BLaER1 treated with 17β-estradiol and CSF1 and Interleukin-3, amounts not matched to agents 10 nM and 100 nM (cell line): ENCODE results near the gene ANO2.

Experiments
- H3K27ac ChIP-seq, 11 experiments: shearing (Covaris generic); formaldehyde crosslinking; 2 replicates each; pipeline ENCODE4 v1.8.1; 2022
- H3K27me3 ChIP-seq, 11 experiments: shearing (Covaris generic); formaldehyde crosslinking; 2 replicates each; pipeline ENCODE4 v1.8.1; 2022
- H3K36me3 ChIP-seq, 11 experiments: shearing (Covaris generic); formaldehyde crosslinking; 2 replicates each; pipeline ENCODE4 v1.8.1; 2022
- H3K4me1 ChIP-seq, 10 experiments: shearing (Covaris generic); formaldehyde crosslinking; 2 replicates each; pipeline ENCODE4 v1.8.1; 2022
- H3K4me2 ChIP-seq, 11 experiments: shearing (Covaris generic); formaldehyde crosslinking; 2 replicates each; pipeline ENCODE4 v1.8.1; 2022
- H3K4me3 ChIP-seq, 10 experiments: shearing (Covaris generic); formaldehyde crosslinking; 2 replicates each; pipeline ENCODE4 v1.8.1; 2022
- H3K9ac ChIP-seq, 11 experiments: shearing (Covaris generic); formaldehyde crosslinking; 2 replicates each; pipeline ENCODE4 v1.8.1; 2022
- H3K9me3 ChIP-seq, 11 experiments: shearing (Covaris generic); formaldehyde crosslinking; replicated peaks in 1 of 11; 2 replicates each; pipeline ENCODE4 v1.8.1; 2022
- H4K20me1 ChIP-seq, 11 experiments: shearing (Covaris generic); formaldehyde crosslinking; 2 replicates each; pipeline ENCODE4 v1.8.1; 2022
- Cebpa-rat ChIP-seq, 11 experiments: shearing (Covaris generic); IDR thresholded peaks; 2 replicates each; pipeline ENCODE4 v1.8.1; 2022

ANO2 gene

GRCh38 chr12:5789469-5789968, 155.5 kb downstream of the ANO2 start:
- no peaks in the 10 kb centered on the region for H3K36me3 ChIP-seq
- no peak overlapping the region for H3K9ac ChIP-seq
- H3K27ac ChIP-seq: no peak overlapping the region
- H3K27me3 ChIP-seq: no peaks in the 10 kb centered on the region
- TF ChIP-seq Cebpa-rat (IDR thresholded peaks at IDR 0.05): no peak
- H3K4me1 ChIP-seq: peaks cover 0 to 8% (median 0%) of the 10 kb centered on the region in 10 experiments; a peak in 2 of 20 replicates
- no peak overlapping the region for H3K4me3 ChIP-seq
- H3K4me2 ChIP-seq: no peak overlapping the region
- H4K20me1 ChIP-seq: no peaks in the 10 kb centered on the region
- H3K9me3 ChIP-seq: peaks cover 0 to 3% (median 0%) of the 10 kb centered on the region in 11 experiments; a peak in 1 of 22 replicates

- peaks cover 0 to 3% (median 0%) of the 10 kb centered on the region in 10 experiments; a peak in 2 of 20 replicates for H3K4me1 ChIP-seq
- H3K36me3 ChIP-seq: no peaks in the 10 kb centered on the region
- H3K27me3 ChIP-seq: no peaks in the 10 kb centered on the region
- no peak overlapping the region for H3K9ac ChIP-seq
- no peak for TF ChIP-seq Cebpa-rat (IDR thresholded peaks at IDR 0.05)
- no peak overlapping the region for H3K4me2 ChIP-seq
- peaks cover 0 to 3% (median 0%) of the 10 kb centered on the region in 11 experiments; a peak in 1 of 22 replicates for H3K9me3 ChIP-seq
- H4K20me1 ChIP-seq: no peaks in the 10 kb centered on the region
- H3K4me3 ChIP-seq: no peak overlapping the region
- H3K27ac ChIP-seq: no peak overlapping the region
Measured at GRCh38 chr12:5787828-5788227, 157.2 kb downstream of the ANO2 start.

GRCh38 chr12:5785601-5786000, 159.5 kb downstream of the ANO2 start:
- H3K4me1 ChIP-seq: no peaks in the 10 kb centered on the region
- no peak for TF ChIP-seq Cebpa-rat (IDR thresholded peaks at IDR 0.05)
- H3K36me3 ChIP-seq: no peaks in the 10 kb centered on the region
- H3K27ac ChIP-seq: no peak overlapping the region
- no peak overlapping the region for H3K4me2 ChIP-seq
- H3K27me3 ChIP-seq: no peaks in the 10 kb centered on the region
- no peaks in the 10 kb centered on the region for H4K20me1 ChIP-seq
- no peak overlapping the region for H3K9ac ChIP-seq
- H3K9me3 ChIP-seq: peaks cover 0 to 3% (median 0%) of the 10 kb centered on the region in 11 experiments; a peak in 1 of 22 replicates
- H3K4me3 ChIP-seq: no peak overlapping the region

- H3K4me2 ChIP-seq: no peak overlapping the region
- peaks cover 0 to 3% (median 0%) of the 10 kb centered on the region in 11 experiments; a peak in 1 of 22 replicates for H3K9me3 ChIP-seq
- H4K20me1 ChIP-seq: no peaks in the 10 kb centered on the region
- H3K27me3 ChIP-seq: no peaks in the 10 kb centered on the region
- H3K36me3 ChIP-seq: no peaks in the 10 kb centered on the region
- H3K9ac ChIP-seq: no peak overlapping the region
- H3K4me3 ChIP-seq: no peak overlapping the region
- no peak overlapping the region for H3K27ac ChIP-seq
- no peaks in the 10 kb centered on the region for H3K4me1 ChIP-seq
- no peak for TF ChIP-seq Cebpa-rat (IDR thresholded peaks at IDR 0.05)
Measured at GRCh38 chr12:5784462-5785130, 160.5 kb downstream of the ANO2 start.

GRCh38 chr12:5783289-5783920, 161.7 kb downstream of the ANO2 start:
- Histone ChIP-seq H3K27me3 (no peaks in the 10 kb centered on the region), H3K4me2 (no peak overlapping the region), H3K9me3 (peaks cover 0 to 3% (median 0%) of the 10 kb centered on the region in 11 experiments; a peak in 1 of 22 replicates), H3K4me1 (no peaks in the 10 kb centered on the region), H3K4me3 (no peak overlapping the region), H3K27ac (no peak overlapping the region), H3K9ac (no peak overlapping the region), H3K36me3 (no peaks in the 10 kb centered on the region), H4K20me1 (no peaks in the 10 kb centered on the region)
- no peak for TF ChIP-seq Cebpa-rat (IDR thresholded peaks at IDR 0.05)

GRCh38 chr12:5780536-5780935, 164.5 kb downstream of the ANO2 start:
- Histone ChIP-seq H3K27me3 (no peaks in the 10 kb centered on the region), H4K20me1 (no peaks in the 10 kb centered on the region), H3K9me3 (no peaks in the 10 kb centered on the region), H3K4me2 (no peak overlapping the region), H3K27ac (no peak overlapping the region), H3K36me3 (no peaks in the 10 kb centered on the region), H3K4me3 (no peak overlapping the region), H3K4me1 (no peaks in the 10 kb centered on the region), H3K9ac (no peak overlapping the region)
- no peak for TF ChIP-seq Cebpa-rat (IDR thresholded peaks at IDR 0.05)

GRCh38 chr12:5779401-5779800, 165.7 kb downstream of the ANO2 start:
- H3K27ac ChIP-seq: no peak overlapping the region
- no peaks in the 10 kb centered on the region for H3K4me1 ChIP-seq
- no peak overlapping the region for H3K4me3 ChIP-seq
- no peaks in the 10 kb centered on the region for H4K20me1 ChIP-seq
- H3K9me3 ChIP-seq: no peaks in the 10 kb centered on the region
- H3K4me2 ChIP-seq: no peak overlapping the region
- H3K27me3 ChIP-seq: no peaks in the 10 kb centered on the region
- H3K9ac ChIP-seq: no peak overlapping the region
- no peaks in the 10 kb centered on the region for H3K36me3 ChIP-seq
- TF ChIP-seq Cebpa-rat (IDR thresholded peaks at IDR 0.05): no peak

- TF ChIP-seq Cebpa-rat (IDR thresholded peaks at IDR 0.05): no peak
- H3K27ac ChIP-seq: no peak overlapping the region
- no peaks in the 10 kb centered on the region for H4K20me1 ChIP-seq
- H3K4me2 ChIP-seq: no peak overlapping the region
- H3K4me1 ChIP-seq: no peaks in the 10 kb centered on the region
- no peaks in the 10 kb centered on the region for H3K27me3 ChIP-seq
- H3K9ac ChIP-seq: no peak overlapping the region
- H3K9me3 ChIP-seq: no peaks in the 10 kb centered on the region
- no peak overlapping the region for H3K4me3 ChIP-seq
- H3K36me3 ChIP-seq: no peaks in the 10 kb centered on the region
Measured at GRCh38 chr12:5778821-5779220, 166.2 kb downstream of the ANO2 start.

- no peak overlapping the region for H3K4me3 ChIP-seq
- no peaks in the 10 kb centered on the region for H3K27me3 ChIP-seq
- no peak overlapping the region for H3K9ac ChIP-seq
- H3K36me3 ChIP-seq: no peaks in the 10 kb centered on the region
- H3K27ac ChIP-seq: no peak overlapping the region
- H3K9me3 ChIP-seq: no peaks in the 10 kb centered on the region
- H3K4me1 ChIP-seq: no peaks in the 10 kb centered on the region
- H3K4me2 ChIP-seq: no peak overlapping the region
- no peaks in the 10 kb centered on the region for H4K20me1 ChIP-seq
- no peak for TF ChIP-seq Cebpa-rat (IDR thresholded peaks at IDR 0.05)
Measured at GRCh38 chr12:5777451-5777850, 167.6 kb downstream of the ANO2 start.

- no peak for TF ChIP-seq Cebpa-rat (IDR thresholded peaks at IDR 0.05)
- Histone ChIP-seq H3K4me2 (no peak overlapping the region), H3K4me3 (no peak overlapping the region), H3K4me1 (no peaks in the 10 kb centered on the region), H3K9me3 (no peaks in the 10 kb centered on the region), H3K27me3 (no peaks in the 10 kb centered on the region), H3K9ac (no peak overlapping the region), H3K36me3 (no peaks in the 10 kb centered on the region), H4K20me1 (no peaks in the 10 kb centered on the region), H3K27ac (no peak overlapping the region)
Measured at GRCh38 chr12:5776091-5776490, 169.0 kb downstream of the ANO2 start.
